ENCODE data around the gene AMPH. TPM values are rescaled to one million over a fixed set of nuclear protein-coding genes. Genes with fewer than 3 reads are reported as not detected.

Gene AMPH
- total RNA-seq, 1 donor from 2014 or later = 1.8 TPM

DNA sequence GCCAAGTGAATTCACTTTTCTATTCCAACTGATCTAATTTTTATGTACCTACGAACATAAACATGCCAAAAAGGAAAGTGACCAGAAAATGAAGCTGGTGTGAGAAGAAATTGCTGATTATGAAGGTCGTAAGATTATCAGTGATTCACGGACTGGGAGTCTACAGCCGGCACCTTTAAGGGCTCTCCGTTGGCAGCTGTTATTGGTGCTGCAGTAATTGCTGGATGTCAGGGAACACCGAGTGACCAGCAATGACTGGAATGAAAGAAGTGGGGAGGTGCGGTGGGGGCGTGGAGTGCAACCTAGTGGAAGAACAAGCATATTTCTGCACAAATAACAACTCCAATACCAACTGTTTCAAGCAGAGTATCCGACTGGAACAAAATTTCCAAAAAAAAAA lies 247.9 kb downstream of the AMPH start:
- Mint-ChIP-seq H3K4me3 (ENCODE audit: low read depth) (no peak overlapping the region), H3K36me3 (ENCODE audit: insufficient read depth) (no peaks in the 10 kb centered on the region), H3K4me1 (ENCODE audit: low read depth) (no peaks in the 10 kb centered on the region), H3K27me3 (no peaks in the 10 kb centered on the region), H3K27ac (no peak overlapping the region), H3K9me3 (ENCODE audit: low read depth) (peaks cover 6% of the 10 kb centered on the region)
- TF ChIP-seq, protein P1, sequence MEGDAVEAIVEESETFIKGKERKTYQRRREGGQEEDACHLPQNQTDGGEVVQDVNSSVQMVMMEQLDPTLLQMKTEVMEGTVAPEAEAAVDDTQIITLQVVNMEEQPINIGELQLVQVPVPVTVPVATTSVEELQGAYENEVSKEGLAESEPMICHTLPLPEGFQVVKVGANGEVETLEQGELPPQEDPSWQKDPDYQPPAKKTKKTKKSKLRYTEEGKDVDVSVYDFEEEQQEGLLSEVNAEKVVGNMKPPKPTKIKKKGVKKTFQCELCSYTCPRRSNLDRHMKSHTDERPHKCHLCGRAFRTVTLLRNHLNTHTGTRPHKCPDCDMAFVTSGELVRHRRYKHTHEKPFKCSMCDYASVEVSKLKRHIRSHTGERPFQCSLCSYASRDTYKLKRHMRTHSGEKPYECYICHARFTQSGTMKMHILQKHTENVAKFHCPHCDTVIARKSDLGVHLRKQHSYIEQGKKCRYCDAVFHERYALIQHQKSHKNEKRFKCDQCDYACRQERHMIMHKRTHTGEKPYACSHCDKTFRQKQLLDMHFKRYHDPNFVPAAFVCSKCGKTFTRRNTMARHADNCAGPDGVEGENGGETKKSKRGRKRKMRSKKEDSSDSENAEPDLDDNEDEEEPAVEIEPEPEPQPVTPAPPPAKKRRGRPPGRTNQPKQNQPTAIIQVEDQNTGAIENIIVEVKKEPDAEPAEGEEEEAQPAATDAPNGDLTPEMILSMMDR (IDR thresholded peaks at IDR 0.05; ENCODE audit: unreplicated experiment) = no peak
- no peak for DNase-seq (ENCODE audit: low spot score, unreplicated experiment)

DNA sequence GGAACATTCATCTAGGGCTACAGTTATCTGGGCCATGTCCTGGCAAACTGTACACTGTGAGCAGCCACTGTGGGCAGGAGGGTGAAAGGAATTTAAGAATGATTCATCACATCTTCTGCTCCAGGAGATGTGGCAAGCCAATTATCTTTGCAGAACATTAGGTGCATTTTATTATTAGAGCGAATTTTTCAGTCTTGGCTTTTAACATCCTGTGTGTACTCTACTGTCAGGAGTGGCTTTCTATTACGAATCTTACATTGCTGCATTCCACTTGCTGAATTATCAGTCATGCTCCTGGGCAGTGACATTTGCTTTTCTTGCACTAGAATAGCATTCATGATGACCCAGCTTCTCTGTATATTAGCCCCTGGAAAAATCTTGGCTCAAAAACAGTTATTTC lies 248.5 kb downstream of the AMPH start:
- H3K27me3 Mint-ChIP-seq = no peaks in the 10 kb centered on the region
- no peaks in the 10 kb centered on the region for H3K36me3 Mint-ChIP-seq (ENCODE audit: insufficient read depth)
- no peak overlapping the region for H3K4me3 Mint-ChIP-seq (ENCODE audit: low read depth)
- DNase-seq (ENCODE audit: low spot score, unreplicated experiment) = no peak
- no peaks in the 10 kb centered on the region for H3K4me1 Mint-ChIP-seq (ENCODE audit: low read depth)
- no peak overlapping the region for H3K27ac Mint-ChIP-seq
- TF ChIP-seq, protein P1 (IDR thresholded peaks at IDR 0.05; ENCODE audit: unreplicated experiment) = no peak
- H3K9me3 Mint-ChIP-seq (ENCODE audit: low read depth) = peaks cover 5% of the 10 kb centered on the region

DNA sequence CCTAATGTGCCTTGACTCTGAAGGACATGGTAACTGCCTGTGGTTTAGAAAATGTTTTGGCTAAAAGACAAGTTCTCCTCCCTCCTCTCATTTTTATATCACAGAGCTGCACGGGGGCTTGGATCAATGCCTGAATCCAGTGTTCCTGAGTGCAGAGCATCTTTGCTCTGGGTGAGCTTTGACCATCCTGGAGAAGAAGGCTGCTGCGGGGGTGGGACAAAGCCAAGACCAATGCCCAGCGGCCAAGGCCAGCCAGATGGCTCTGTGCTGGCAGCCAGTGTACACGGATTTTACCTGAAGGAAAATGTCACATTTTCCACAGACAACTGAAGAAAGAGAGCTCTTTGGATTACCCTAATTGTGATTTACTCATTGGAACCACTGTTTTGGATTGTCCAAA lies 255.7 kb downstream of the AMPH start:
- DNase-seq (ENCODE audit: low spot score, unreplicated experiment) = no peak
- no peaks in the 10 kb centered on the region for H3K9me3 Mint-ChIP-seq (ENCODE audit: low read depth)
- H3K4me1 Mint-ChIP-seq (ENCODE audit: low read depth) = no peaks in the 10 kb centered on the region
- TF ChIP-seq, protein P1 (IDR thresholded peaks at IDR 0.05; ENCODE audit: unreplicated experiment) = no peak
- H3K36me3 Mint-ChIP-seq (ENCODE audit: insufficient read depth) = no peaks in the 10 kb centered on the region
- H3K27me3 Mint-ChIP-seq = no peaks in the 10 kb centered on the region
- H3K4me3 Mint-ChIP-seq (ENCODE audit: low read depth) = no peak overlapping the region
- no peak overlapping the region for H3K27ac Mint-ChIP-seq

DNA sequence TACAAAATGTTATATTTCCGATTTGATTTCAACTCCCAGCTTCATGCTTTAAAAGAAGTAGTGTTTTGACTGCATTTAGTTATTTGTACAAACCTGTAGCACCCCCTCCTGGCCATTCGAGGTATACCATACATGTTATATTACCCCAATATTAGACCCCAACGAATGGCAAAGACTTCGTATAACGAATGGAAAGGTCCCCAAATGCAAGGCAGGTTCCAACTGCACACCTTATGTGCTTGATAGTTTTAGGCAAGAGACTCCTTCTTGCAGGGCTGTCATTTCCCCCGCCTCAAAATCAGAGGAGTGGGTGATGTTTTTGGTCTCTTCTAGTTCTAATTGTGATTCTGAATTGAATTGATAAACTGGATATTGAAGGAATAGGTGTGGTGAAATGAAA lies 256.7 kb downstream of the AMPH start:
- H3K9me3 Mint-ChIP-seq (ENCODE audit: low read depth) = no peaks in the 10 kb centered on the region
- no peaks in the 10 kb centered on the region for H3K27me3 Mint-ChIP-seq
- DNase-seq (ENCODE audit: low spot score, unreplicated experiment) = no peak
- H3K36me3 Mint-ChIP-seq (ENCODE audit: insufficient read depth) = no peaks in the 10 kb centered on the region
- TF ChIP-seq, protein P1 (IDR thresholded peaks at IDR 0.05; ENCODE audit: unreplicated experiment) = peak; percentile 59
- no peak overlapping the region for H3K4me3 Mint-ChIP-seq (ENCODE audit: low read depth)
- H3K4me1 Mint-ChIP-seq (ENCODE audit: low read depth) = peaks cover 1% of the 10 kb centered on the region
- H3K27ac Mint-ChIP-seq = no peak overlapping the region

DNA sequence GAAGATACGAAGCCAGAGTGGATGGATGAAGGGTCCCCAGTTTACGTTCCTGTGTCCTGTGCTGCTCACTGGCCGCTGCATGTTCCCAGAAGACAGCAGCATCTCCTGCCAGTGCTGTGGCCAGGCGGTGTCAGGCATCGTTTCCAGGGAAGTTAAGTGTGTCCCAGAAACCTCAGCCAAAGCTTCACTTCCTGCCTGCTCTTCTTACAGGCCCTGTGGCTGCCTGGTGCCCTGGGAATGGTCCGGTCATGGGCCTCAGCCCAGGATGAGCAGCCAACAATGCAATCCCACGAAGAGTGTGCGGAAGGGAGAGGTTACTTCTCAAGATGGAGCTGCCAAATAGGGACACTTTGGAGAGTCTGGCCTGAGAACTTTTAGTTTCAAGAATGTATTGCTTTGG lies 258.0 kb downstream of the AMPH start:
- no peak overlapping the region for H3K27ac Mint-ChIP-seq

More for the DNA sequence above, 258.0 kb downstream of the AMPH start:
- Mint-ChIP-seq H3K9me3 (ENCODE audit: low read depth) (no peaks in the 10 kb centered on the region), H3K27me3 (no peaks in the 10 kb centered on the region), H3K4me1 (ENCODE audit: low read depth) (peaks cover 1% of the 10 kb centered on the region), H3K4me3 (ENCODE audit: low read depth) (no peak overlapping the region), H3K36me3 (ENCODE audit: insufficient read depth) (no peaks in the 10 kb centered on the region)
- TF ChIP-seq, protein P1 (IDR thresholded peaks at IDR 0.05; ENCODE audit: unreplicated experiment) = no peak
- no peak for DNase-seq (ENCODE audit: low spot score, unreplicated experiment)

Measured in progenitor cell of endocrine pancreas (in vitro differentiated cells).